Measurements from ENCODE around the gene KCNK17. TPM values are rescaled to one million over a fixed set of nuclear protein-coding genes. Genes with fewer than 3 reads are reported as not detected.

KCNK17 gene
- total and polyA plus RNA-seq, 2 of the 8 experiments (the other 6 are each of a cell fraction or from before 2014, with no cell fraction given): 2.9 to 3.4 TPM

- Histone ChIP-seq H3K79me1 (ENCODE audit: low read depth, low read length) (no peaks in the 10 kb centered on the region), H4K5ac (ENCODE audit: insufficient read length, low read depth, low read length) (no peak overlapping the region), H3K18ac (ENCODE audit: extremely low read depth, low read length) (no peak overlapping the region), H3K27ac (ENCODE audit: low read depth, low read length) (no peak overlapping the region), H3K23me2 (ENCODE audit: low read depth, low read length) (no peaks in the 10 kb centered on the region), H2BK5ac (ENCODE audit: low read depth, low read length) (no peak overlapping the region), H2BK15ac (ENCODE audit: low read length) (no peak overlapping the region), H3K36me3 (ENCODE audit: control insufficient read depth in 2 of 4, insufficient read depth in 4 of 4, low read length in 3 of 4) (no peaks in the 10 kb centered on the region), H3K4ac (replicated peaks; ENCODE audit: insufficient read length, low read depth, low read length) (no peak overlapping the region), H2BK120ac (replicated peaks; ENCODE audit: low read depth, low read length) (no peak overlapping the region), H2BK20ac (ENCODE audit: low read length) (no peak overlapping the region), H3K14ac (ENCODE audit: insufficient read length) (no peak overlapping the region), H3K9me3 (ENCODE audit: insufficient read depth in 2 of 2, low read depth in 1 of 2, low read length in 1 of 2) (no peaks in the 10 kb centered on the region), H4K20me1 (replicated peaks in 1 of 2; ENCODE audit: control insufficient read depth in 1 of 2, insufficient read depth in 2 of 2, low read length in 2 of 2) (no peaks in the 10 kb centered on the region), H2AK5ac (ENCODE audit: low read depth, low read length) (no peak overlapping the region), H3K79me2 (ENCODE audit: control insufficient read depth in 1 of 2, insufficient read depth in 2 of 2, low read length in 2 of 2) (no peaks in the 10 kb centered on the region), H2BK12ac (ENCODE audit: low read depth, low read length) (no peak overlapping the region), H3K4me3 (ENCODE audit: extremely low read depth in 1 of 4, insufficient read depth in 2 of 4, low read depth in 3 of 4, low read length in 4 of 4) (no peak overlapping the region), H2AFZ (ENCODE audit: low read length) (no peak overlapping the region), H3K27me3 (replicated peaks in 1 of 4; ENCODE audit: control insufficient read depth in 3 of 4, extremely low read depth in 1 of 4, insufficient read depth in 3 of 4, low read length in 3 of 4) (peaks cover 0 to 2% (median 0%) of the 10 kb centered on the region in 4 experiments; a peak in 1 of 7 replicates), H4K8ac (ENCODE audit: extremely low read depth, insufficient read depth, low read length) (no peak overlapping the region), H3K56ac (replicated peaks; ENCODE audit: insufficient read length, low read depth, low read length) (no peak overlapping the region), H3K4me2 (ENCODE audit: insufficient read depth in 1 of 2, low read depth in 2 of 2, low read length in 2 of 2) (no peak overlapping the region), H3K4me1 (replicated peaks in 1 of 4; ENCODE audit: control insufficient read depth in 3 of 4, insufficient read depth in 4 of 4, low read length in 3 of 4) (peaks cover 0 to 9% (median under 1%) of the 10 kb centered on the region in 4 experiments; a peak in 5 of 7 replicates), H4K91ac (replicated peaks; ENCODE audit: insufficient read length, low read length) (no peak overlapping the region), H3K23ac (ENCODE audit: insufficient read length) (no peak overlapping the region), H3K9ac (replicated peaks in 1 of 4; ENCODE audit: extremely low read depth in 1 of 4, low read depth in 3 of 4, low read length in 3 of 4) (no peak overlapping the region)
- ChIA-PET CTCF (ENCODE audit: partially characterized antibody) (interaction anchor here (0.6 to 2.6 kb wide), 4 partner anchors 9 to 37 kb away, joined by 3 to 7 read pairs (median 4); no protein-coding TSS in a partner anchor), POLR2A (ENCODE audit: partially characterized antibody) (no interaction called here)
- WGBS, 2 experiments (ENCODE audit: extremely low coverage in 1 of 2, insufficient coverage in 1 of 2, insufficient read length in 1 of 2, insufficient replicate concordance in 2 of 2, low coverage in 1 of 2, low lambda C conversion rate in 2 of 2, missing lambda C conversion rate in 1 of 2): 94% methylated on average over 5 of the region's 5 CpGs; no CpG with 5 or more reads in 1 of the 2 experiments
- FAIRE-seq (no peak), DNase-seq (ENCODE audit: low read depth in 1 of 2, low spot score in 2 of 2) (no peak)
- TF ChIP-seq CHD2 (IDR thresholded peaks at IDR 0.05; ENCODE audit: low read length): no peak
- no peak for TF ChIP-seq BACH1 (IDR thresholded peaks at IDR 0.05; ENCODE audit: low read length)
Observed at GRCh38 chr6:39338397-39338796, 24.2 kb upstream of the KCNK17 start.

Data from H1 (cell line).